Measurements from ENCODE around the gene ACOT4. TPM values are rescaled to one million over a fixed set of nuclear protein-coding genes. Genes with fewer than 3 reads are reported as not detected.
A peak's percentile ranks its signal among the peaks of the same experiment; 100 is the strongest.

Gene ACOT4
- total RNA-seq, 1 donor from 2014 or later, result 4.3 TPM

- no peaks in the 10 kb centered on the region for H3K36me3 ChIP-seq (ENCODE audit: control insufficient read depth, insufficient read depth, low read length)
- TF ChIP-seq, protein P1, sequence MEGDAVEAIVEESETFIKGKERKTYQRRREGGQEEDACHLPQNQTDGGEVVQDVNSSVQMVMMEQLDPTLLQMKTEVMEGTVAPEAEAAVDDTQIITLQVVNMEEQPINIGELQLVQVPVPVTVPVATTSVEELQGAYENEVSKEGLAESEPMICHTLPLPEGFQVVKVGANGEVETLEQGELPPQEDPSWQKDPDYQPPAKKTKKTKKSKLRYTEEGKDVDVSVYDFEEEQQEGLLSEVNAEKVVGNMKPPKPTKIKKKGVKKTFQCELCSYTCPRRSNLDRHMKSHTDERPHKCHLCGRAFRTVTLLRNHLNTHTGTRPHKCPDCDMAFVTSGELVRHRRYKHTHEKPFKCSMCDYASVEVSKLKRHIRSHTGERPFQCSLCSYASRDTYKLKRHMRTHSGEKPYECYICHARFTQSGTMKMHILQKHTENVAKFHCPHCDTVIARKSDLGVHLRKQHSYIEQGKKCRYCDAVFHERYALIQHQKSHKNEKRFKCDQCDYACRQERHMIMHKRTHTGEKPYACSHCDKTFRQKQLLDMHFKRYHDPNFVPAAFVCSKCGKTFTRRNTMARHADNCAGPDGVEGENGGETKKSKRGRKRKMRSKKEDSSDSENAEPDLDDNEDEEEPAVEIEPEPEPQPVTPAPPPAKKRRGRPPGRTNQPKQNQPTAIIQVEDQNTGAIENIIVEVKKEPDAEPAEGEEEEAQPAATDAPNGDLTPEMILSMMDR (IDR thresholded peaks at IDR 0.05; ENCODE audit: insufficient read depth, low read length, poor library complexity, severe bottlenecking), result no peak
- no peak for DNase-seq (ENCODE audit: low read depth)
- H3K27me3 ChIP-seq (ENCODE audit: control insufficient read depth, insufficient read depth, low read length), result no peaks in the 10 kb centered on the region
- H3K4me3 ChIP-seq (ENCODE audit: low read depth, low read length), result no peak overlapping the region
Measured at GRCh38 chr14:73599499-73599898, 7.8 kb downstream of the ACOT4 start.

- Histone ChIP-seq H3K36me3 (ENCODE audit: control insufficient read depth, insufficient read depth, low read length) (no peaks in the 10 kb centered on the region), H3K4me3 (ENCODE audit: low read depth, low read length) (no peak overlapping the region), H3K27me3 (ENCODE audit: control insufficient read depth, insufficient read depth, low read length) (no peaks in the 10 kb centered on the region)
- TF ChIP-seq, protein P1 (IDR thresholded peaks at IDR 0.05; ENCODE audit: insufficient read depth, low read length, poor library complexity, severe bottlenecking), result no peak
- no peak for DNase-seq (ENCODE audit: low read depth)
Measured at GRCh38 chr14:73602994-73603393, 11.3 kb downstream of the ACOT4 start.

DNA sequence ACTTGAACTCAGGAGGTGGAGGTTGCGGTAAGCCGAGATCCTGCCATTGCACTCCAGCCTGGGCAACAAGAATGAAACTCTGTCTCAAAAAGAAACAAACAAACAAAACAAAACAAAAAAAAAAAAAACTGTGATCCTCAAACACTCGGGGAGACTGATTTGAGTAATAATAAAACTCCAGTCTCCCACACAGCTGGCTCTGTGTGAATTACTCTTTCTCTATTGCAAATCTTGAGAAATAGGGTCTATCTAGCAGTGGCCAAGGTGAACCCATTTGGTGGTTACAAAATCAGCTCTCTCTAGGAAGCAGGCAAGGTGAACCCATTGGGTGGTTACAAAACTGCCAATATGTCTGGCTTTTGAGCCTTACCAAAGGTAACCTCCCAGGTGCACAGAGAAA is 14.6 kb downstream of the ACOT4 start:
- Histone ChIP-seq H3K27me3 (ENCODE audit: control insufficient read depth, insufficient read depth, low read length) (no peaks in the 10 kb centered on the region), H3K36me3 (ENCODE audit: control insufficient read depth, insufficient read depth, low read length) (no peaks in the 10 kb centered on the region), H3K4me3 (ENCODE audit: low read depth, low read length) (no peak overlapping the region)
- TF ChIP-seq, protein P1 (IDR thresholded peaks at IDR 0.05; ENCODE audit: insufficient read depth, low read length, poor library complexity, severe bottlenecking), result no peak
- DNase-seq (ENCODE audit: low read depth), result no peak

GRCh38 chr14:73607241-73607640 is 15.6 kb downstream of the ACOT4 start:
- Histone ChIP-seq H3K36me3 (ENCODE audit: control insufficient read depth, insufficient read depth, low read length) (no peaks in the 10 kb centered on the region), H3K27me3 (ENCODE audit: control insufficient read depth, insufficient read depth, low read length) (no peaks in the 10 kb centered on the region), H3K4me3 (ENCODE audit: low read depth, low read length) (no peak overlapping the region)
- TF ChIP-seq, protein P1 (IDR thresholded peaks at IDR 0.05; ENCODE audit: insufficient read depth, low read length, poor library complexity, severe bottlenecking), result no peak
- no peak for DNase-seq (ENCODE audit: low read depth)

GRCh38 chr14:73610687-73611086 is 19.0 kb downstream of the ACOT4 start:
- Histone ChIP-seq H3K36me3 (ENCODE audit: control insufficient read depth, insufficient read depth, low read length) (no peaks in the 10 kb centered on the region), H3K4me3 (ENCODE audit: low read depth, low read length) (no peak overlapping the region), H3K27me3 (ENCODE audit: control insufficient read depth, insufficient read depth, low read length) (no peaks in the 10 kb centered on the region)
- no peak for DNase-seq (ENCODE audit: low read depth)
- TF ChIP-seq, protein P1 (IDR thresholded peaks at IDR 0.05; ENCODE audit: insufficient read depth, low read length, poor library complexity, severe bottlenecking), result no peak

- Histone ChIP-seq H3K4me3 (ENCODE audit: low read depth, low read length) (peak within 1 kb of the TSS; percentile 54), H3K27me3 (ENCODE audit: control insufficient read depth, insufficient read depth, low read length) (no peaks in the 10 kb centered on the region), H3K36me3 (ENCODE audit: control insufficient read depth, insufficient read depth, low read length) (no peaks in the 10 kb centered on the region)
- peak; percentile 28 for DNase-seq (ENCODE audit: low read depth)
- TF ChIP-seq, protein P1 (IDR thresholded peaks at IDR 0.05; ENCODE audit: insufficient read depth, low read length, poor library complexity, severe bottlenecking), result no peak
Measured at GRCh38 chr14:73612339-73613045, 20.8 kb downstream of the ACOT4 start, which contains the start of gene ACOT6. Gene ACOT6 (plus strand): TSS chr14:73612517. CDS start chr14:73612572, 55 bp downstream.
